ENCODE measurements around the gene ADI1. TPM values are rescaled to one million over a fixed set of nuclear protein-coding genes. Genes with fewer than 3 reads are reported as not detected.

ADI1 gene
- total and polyA plus RNA-seq, 7 donors, result 42.5 to 137 (median 43.7) TPM

DNA sequence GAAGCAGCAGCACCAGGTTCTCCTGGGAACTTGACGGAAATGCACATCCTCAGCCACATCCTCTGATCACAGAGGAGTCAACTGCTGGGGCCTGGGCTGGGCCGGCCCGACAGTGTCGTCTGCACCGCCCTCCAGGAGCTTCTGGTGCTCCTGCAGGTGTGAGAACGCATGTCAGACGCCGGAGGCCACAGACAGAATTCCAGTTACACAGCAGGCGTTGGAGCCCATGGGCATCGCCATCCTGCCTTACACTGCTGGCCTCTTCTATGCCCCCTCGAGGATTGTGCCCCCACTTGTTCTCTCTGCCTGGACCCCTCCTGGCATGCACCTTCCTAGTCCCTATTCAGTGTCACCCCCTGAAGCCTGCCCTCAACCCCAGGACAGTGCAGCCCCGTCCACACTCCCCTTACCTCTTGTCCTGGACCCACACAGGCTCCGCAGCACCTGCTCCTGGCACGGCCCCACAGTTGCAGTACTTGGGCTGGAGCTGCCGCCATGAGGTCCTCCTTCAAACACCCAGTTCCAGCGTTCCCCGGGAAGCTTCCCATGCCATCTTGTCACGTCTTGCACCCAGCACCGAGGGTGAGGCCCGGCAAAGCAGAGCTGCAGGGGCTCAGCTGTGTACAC lies 37.5 kb downstream of the ADI1 start:
- Histone ChIP-seq H3K4me3 (no peak overlapping the region), H3K36me3 (ENCODE audit: insufficient read depth in 1 of 2, low read depth in 1 of 2) (peaks cover 0 to 44% of the 10 kb centered on the region in 2 donors), H3K4me1 (peaks cover 6% of the 10 kb centered on the region), H3K27me3 (ENCODE audit: insufficient read depth in 3 of 3, low read length in 2 of 3) (no peaks in the 10 kb centered on the region), H3K27ac (no peak overlapping the region), H3K9me3 (no peaks in the 10 kb centered on the region)
- no peak for TF ChIP-seq CTCF (IDR thresholded peaks at IDR 0.05)
- 94 to 96% (median 95%) methylated on average over 20 of the region's 20 CpGs for WGBS, 3 donors
- DNase-seq (peak in 1 of 2 donors; percentile 38), ATAC-seq (no peak)
- intact Hi-C loops (cut with DNase I), result no loop called here

- peaks cover 0 to 42% of the 10 kb centered on the region in 2 donors for H3K36me3 ChIP-seq (ENCODE audit: insufficient read depth in 1 of 2, low read depth in 1 of 2)
- H3K4me3 ChIP-seq, result no peak overlapping the region
- 86 to 92% (median 89%) methylated on average over 5 of the region's 5 CpGs for WGBS, 3 donors
- no peaks in the 10 kb centered on the region for H3K27me3 ChIP-seq (ENCODE audit: insufficient read depth in 3 of 3, low read length in 2 of 3)
- no peak for TF ChIP-seq CTCF (IDR thresholded peaks at IDR 0.05)
- H3K27ac ChIP-seq, result no peak overlapping the region
- H3K9me3 ChIP-seq, result no peaks in the 10 kb centered on the region
- DNase-seq (no peak), ATAC-seq (no peak)
- peaks cover 15% of the 10 kb centered on the region for H3K4me1 ChIP-seq
- intact Hi-C loops (cut with DNase I), result no loop called here
Measured at GRCh38 chr2:3481011-3481400, 38.3 kb downstream of the ADI1 start.

- no peak for TF ChIP-seq CTCF (IDR thresholded peaks at IDR 0.05)
- no peak overlapping the region for H3K4me3 ChIP-seq
- peaks cover 0 to 37% of the 10 kb centered on the region in 2 donors for H3K36me3 ChIP-seq (ENCODE audit: insufficient read depth in 1 of 2, low read depth in 1 of 2)
- no peak for ATAC-seq
- 54 to 59% (median 55%) methylated on average over 7 of the region's 7 CpGs for WGBS, 3 donors
- DNase-seq, result peak in 1 of 2 donors; percentile 42
- no peaks in the 10 kb centered on the region for H3K27me3 ChIP-seq (ENCODE audit: insufficient read depth in 3 of 3, low read length in 2 of 3)
- peaks cover 20% of the 10 kb centered on the region for H3K4me1 ChIP-seq
- intact Hi-C loops (cut with DNase I), result no loop called here
- H3K9me3 ChIP-seq, result no peaks in the 10 kb centered on the region
- H3K27ac ChIP-seq, result no peak overlapping the region
Measured at GRCh38 chr2:3480352-3481010, 38.9 kb downstream of the ADI1 start.

GRCh38 chr2:3479430-3480320 lies 39.7 kb downstream of the ADI1 start:
- 83 to 87% (median 85%) methylated on average over 31 of the region's 31 CpGs for WGBS, 3 donors
- H3K27me3 ChIP-seq (ENCODE audit: insufficient read depth in 3 of 3, low read length in 2 of 3), result no peaks in the 10 kb centered on the region
- peaks cover 0 to 34% of the 10 kb centered on the region in 2 donors for H3K36me3 ChIP-seq (ENCODE audit: insufficient read depth in 1 of 2, low read depth in 1 of 2)
- intact Hi-C loops (cut with DNase I), result loop anchor here (5.0 kb wide), 2 partner anchors 33 to 38 kb away; partner anchors contain the start of gene ADI1 (in 1 of the 2)
- H3K9me3 ChIP-seq, result no peaks in the 10 kb centered on the region
- no peak for ATAC-seq
- DNase-seq, result peak in 1 of 2 donors; percentile 24
- H3K27ac ChIP-seq, result no peak overlapping the region
- H3K4me1 ChIP-seq, result peaks cover 23% of the 10 kb centered on the region
- no peak for TF ChIP-seq CTCF (IDR thresholded peaks at IDR 0.05)
- H3K4me3 ChIP-seq, result no peak overlapping the region

All from psoas muscle (tissue), 8 donors.